Activated CD4-positive, alpha-beta T cell treated with anti-CD3 and anti-CD28 coated beads for 36 hours (primary cell): ENCODE data around the gene SNX5. TPM values are rescaled to one million over a fixed set of nuclear protein-coding genes. Genes with fewer than 3 reads are reported as not detected.

Experiments used
- ATAC-seq: fragments of 200-7000 bp; cut with Tn5 transposase; one replicate; pipeline ENCODE4 v1.10.0; 2021; ENCODE audit warnings: mild to moderate bottlenecking, moderate library complexity
- CTCF ChIA-PET: fragments of 350-600 bp; sonication (Branson Sonifier 250); formaldehyde crosslinking; loops from one replicate; lab custom pipeline; 2021; ENCODE audit warnings: antibody characterized with exemption; lab: Charles Lee
- POLR2A ChIA-PET: fragments of 350-600 bp; sonication (Branson Sonifier 250); formaldehyde crosslinking; loops from one replicate; lab custom pipeline; 2021; ENCODE audit warnings: antibody characterized with exemption, inconsistent platforms; lab: Charles Lee
- DNase-seq: peaks from one replicate; pipeline ENCODE4 v3.0.0-alpha.2; 2020
- H3K27ac Mint-ChIP-seq: one replicate; pipeline ENCODE4 v1.8.0; 2021; ENCODE audit warnings: mixed read lengths
- H3K27me3 Mint-ChIP-seq: one replicate; pipeline ENCODE4 v1.8.0; 2021; ENCODE audit warnings: mixed read lengths
- H3K36me3 Mint-ChIP-seq: one replicate; pipeline ENCODE4 v1.8.0; 2021; ENCODE audit warnings: low read depth, mixed read lengths
- H3K4me1 Mint-ChIP-seq: one replicate; pipeline ENCODE4 v1.8.0; 2021; ENCODE audit warnings: mixed read lengths
- H3K4me3 Mint-ChIP-seq: one replicate; pipeline ENCODE4 v1.8.0; 2021; ENCODE audit warnings: mild to moderate bottlenecking, moderate library complexity, mixed read lengths
- H3K9me3 Mint-ChIP-seq: one replicate; pipeline ENCODE4 v1.8.0; 2021; ENCODE audit warnings: low read depth, mixed read lengths
- intact Hi-C, 2 experiments: fragments of 100-400 bp; cut with DNase I in 1 of 2; cut with micrococcal nuclease in 1 of 2; formaldehyde crosslinking; loops; one replicate each; pipeline versions ENCODE4 v1.14.2 to v1.15.1; 2022 to 2024; cut with DNase I, micrococcal nuclease
- total RNA-seq, 2 experiments: library from RNA; stranded (reverse); gene quantifications; one replicate each; pipeline ENCODE4 v1.2.3, GENCODE V29; 2021

The SNX5 gene
- total RNA-seq, 2 experiments from 2014 or later: 204 to 227 TPM

- Mint-ChIP-seq H3K4me1 (no peaks in the 10 kb centered on the region), H3K4me3 (no peak overlapping the region)
Measured at GRCh38 chr20:17917832-17918618, 50.6 kb downstream of the SNX5 start.

GRCh38 chr20:17916433-17916891, 52.1 kb downstream of the SNX5 start:
- ChIA-PET CTCF (interaction anchor here (1.0 kb wide), 1 partner anchor 18 kb away, joined by 4 read pairs; no protein-coding TSS in a partner anchor), POLR2A (no interaction called here)
- H3K27me3 Mint-ChIP-seq: peaks cover 12% of the 10 kb centered on the region
- H3K4me1 Mint-ChIP-seq: no peaks in the 10 kb centered on the region
- intact Hi-C loops: no loop called here
- H3K27ac Mint-ChIP-seq: no peak overlapping the region
- H3K36me3 Mint-ChIP-seq: no peaks in the 10 kb centered on the region
- H3K4me3 Mint-ChIP-seq: no peak overlapping the region
- ATAC-seq: peak; percentile 66
- no peaks in the 10 kb centered on the region for H3K9me3 Mint-ChIP-seq
- DNase-seq: no peak

More at GRCh38 chr20:17917832-17918618, 50.6 kb downstream of the SNX5 start:
- no peaks in the 10 kb centered on the region for H3K9me3 Mint-ChIP-seq
- ATAC-seq: no peak
- POLR2A ChIA-PET: no interaction called here
- CTCF ChIA-PET: no interaction called here
- intact Hi-C loops: no loop called here
- H3K27me3 Mint-ChIP-seq: peaks cover 6% of the 10 kb centered on the region
- H3K36me3 Mint-ChIP-seq: no peaks in the 10 kb centered on the region
- no peak for DNase-seq
- H3K27ac Mint-ChIP-seq: no peak overlapping the region

GRCh38 chr20:17914957-17915356, 53.6 kb downstream of the SNX5 start:
- Mint-ChIP-seq H3K27me3 (peaks cover 16% of the 10 kb centered on the region), H3K27ac (no peak overlapping the region), H3K4me3 (no peak overlapping the region), H3K36me3 (no peaks in the 10 kb centered on the region), H3K4me1 (no peaks in the 10 kb centered on the region), H3K9me3 (no peaks in the 10 kb centered on the region)
- CTCF ChIA-PET: interaction anchor here (0.7 kb wide), 1 partner anchor 235 kb away, joined by 3 read pairs; no protein-coding TSS in a partner anchor
- DNase-seq: no peak
- POLR2A ChIA-PET: no interaction called here
- intact Hi-C loops: no loop called here
- ATAC-seq: no peak

GRCh38 chr20:17912916-17913315, 55.7 kb downstream of the SNX5 start:
- no peak for DNase-seq
- H3K36me3 Mint-ChIP-seq: no peaks in the 10 kb centered on the region
- no peaks in the 10 kb centered on the region for H3K4me1 Mint-ChIP-seq
- H3K27ac Mint-ChIP-seq: no peak overlapping the region
- ChIA-PET POLR2A (no interaction called here), CTCF (interaction anchor here (1.3 kb wide), 1 partner anchor 15 kb away, joined by 4 read pairs; no protein-coding TSS in a partner anchor)
- no peak for ATAC-seq
- intact Hi-C loops: no loop called here
- H3K27me3 Mint-ChIP-seq: peaks cover 18% of the 10 kb centered on the region
- H3K4me3 Mint-ChIP-seq: no peak overlapping the region
- no peaks in the 10 kb centered on the region for H3K9me3 Mint-ChIP-seq

- ChIA-PET POLR2A (interaction anchor here (0.8 kb wide), 1 partner anchor 92 kb away, joined by 3 read pairs; no protein-coding TSS in a partner anchor), CTCF (interaction anchor here (0.6 to 1.3 kb wide), 2 partner anchors 14 kb away, joined by 3 to 4 read pairs; no protein-coding TSS in a partner anchor)
- H3K27ac Mint-ChIP-seq: no peak overlapping the region
- no peak overlapping the region for H3K4me3 Mint-ChIP-seq
- ATAC-seq: no peak
- no peak for DNase-seq
- peaks cover 18% of the 10 kb centered on the region for H3K27me3 Mint-ChIP-seq
- no peaks in the 10 kb centered on the region for H3K9me3 Mint-ChIP-seq
- H3K4me1 Mint-ChIP-seq: no peaks in the 10 kb centered on the region
- H3K36me3 Mint-ChIP-seq: no peaks in the 10 kb centered on the region
- intact Hi-C loops: no loop called here
Measured at GRCh38 chr20:17911927-17912326, 56.7 kb downstream of the SNX5 start.

- no peak overlapping the region for H3K4me3 Mint-ChIP-seq
- intact Hi-C loops: no loop called here
- no peak for DNase-seq
- H3K9me3 Mint-ChIP-seq: no peaks in the 10 kb centered on the region
- ChIA-PET CTCF (interaction anchor here (0.8 kb wide), 1 partner anchor 262 kb away, joined by 5 read pairs; no protein-coding TSS in a partner anchor), POLR2A (no interaction called here)
- no peak overlapping the region for H3K27ac Mint-ChIP-seq
- H3K36me3 Mint-ChIP-seq: no peaks in the 10 kb centered on the region
- peak; percentile 33 for ATAC-seq
- H3K27me3 Mint-ChIP-seq: peaks cover 18% of the 10 kb centered on the region
- no peaks in the 10 kb centered on the region for H3K4me1 Mint-ChIP-seq
Measured at GRCh38 chr20:17910828-17911294, 57.7 kb downstream of the SNX5 start.

GRCh38 chr20:17909869-17910321, 58.7 kb downstream of the SNX5 start:
- Mint-ChIP-seq H3K36me3 (no peaks in the 10 kb centered on the region), H3K9me3 (no peaks in the 10 kb centered on the region), H3K4me3 (no peak overlapping the region), H3K4me1 (no peaks in the 10 kb centered on the region), H3K27ac (no peak overlapping the region), H3K27me3 (peaks cover 18% of the 10 kb centered on the region)
- POLR2A ChIA-PET: no interaction called here
- DNase-seq (no peak), ATAC-seq (no peak)
- intact Hi-C loops: no loop called here
- CTCF ChIA-PET: interaction anchor here (0.8 kb wide), 1 partner anchor 8 kb away, joined by 4 read pairs; no protein-coding TSS in a partner anchor

GRCh38 chr20:17905544-17905943, 63.0 kb downstream of the SNX5 start:
- intact Hi-C loops: no loop called here
- CTCF ChIA-PET: interaction anchor here (0.6 to 1.4 kb wide), 2 partner anchors 8 to 591 kb away, joined by 3 read pairs; no protein-coding TSS in a partner anchor
- POLR2A ChIA-PET: interaction anchor here (0.7 kb wide), 1 partner anchor 213 kb away, joined by 4 read pairs; no protein-coding TSS in a partner anchor
- Mint-ChIP-seq H3K4me1 (peaks cover 5% of the 10 kb centered on the region), H3K36me3 (no peaks in the 10 kb centered on the region), H3K4me3 (no peak overlapping the region), H3K27ac (no peak overlapping the region), H3K9me3 (no peaks in the 10 kb centered on the region), H3K27me3 (peaks cover 6% of the 10 kb centered on the region)
- ATAC-seq (no peak), DNase-seq (no peak)

GRCh38 chr20:17904027-17904426, 64.6 kb downstream of the SNX5 start:
- peaks cover 6% of the 10 kb centered on the region for H3K27me3 Mint-ChIP-seq
- ATAC-seq (peak; percentile 96), DNase-seq (peak; percentile 32)
- no peaks in the 10 kb centered on the region for H3K9me3 Mint-ChIP-seq
- no peak overlapping the region for H3K27ac Mint-ChIP-seq
- ChIA-PET POLR2A (no interaction called here), CTCF (no interaction called here)
- no peak overlapping the region for H3K4me3 Mint-ChIP-seq
- intact Hi-C loops: no loop called here
- H3K4me1 Mint-ChIP-seq: peaks cover 5% of the 10 kb centered on the region
- H3K36me3 Mint-ChIP-seq: no peaks in the 10 kb centered on the region

GRCh38 chr20:17902531-17903083, 66.0 kb downstream of the SNX5 start:
- Mint-ChIP-seq H3K9me3 (no peaks in the 10 kb centered on the region), H3K27me3 (peaks cover 9% of the 10 kb centered on the region), H3K4me3 (no peak overlapping the region), H3K36me3 (no peaks in the 10 kb centered on the region), H3K4me1 (peaks cover 5% of the 10 kb centered on the region), H3K27ac (no peak overlapping the region)
- no peak for ATAC-seq
- no peak for DNase-seq
- ChIA-PET CTCF (interaction anchor here (1.6 kb wide), 1 partner anchor 397 kb away, joined by 5 read pairs; no protein-coding TSS in a partner anchor), POLR2A (no interaction called here)
- intact Hi-C loops: no loop called here

GRCh38 chr20:17901971-17902370, 66.6 kb downstream of the SNX5 start:
- H3K9me3 Mint-ChIP-seq: no peaks in the 10 kb centered on the region
- ChIA-PET CTCF (interaction anchor here (0.6 to 1.6 kb wide), 2 partner anchors 8 to 396 kb away, joined by 4 to 5 read pairs; no protein-coding TSS in a partner anchor), POLR2A (no interaction called here)
- DNase-seq: no peak
- H3K27ac Mint-ChIP-seq: no peak overlapping the region
- peaks cover 5% of the 10 kb centered on the region for H3K4me1 Mint-ChIP-seq
- no peak overlapping the region for H3K4me3 Mint-ChIP-seq
- H3K36me3 Mint-ChIP-seq: no peaks in the 10 kb centered on the region
- intact Hi-C loops: no loop called here
- H3K27me3 Mint-ChIP-seq: peaks cover 15% of the 10 kb centered on the region
- ATAC-seq: no peak
